ENCODE data around the gene SPRYD3.

SPRYD3 gene

GRCh38 chr12:53057816-53058500 is 21.2 kb downstream of the SPRYD3 start:
- TF ChIP-seq, protein P1, sequence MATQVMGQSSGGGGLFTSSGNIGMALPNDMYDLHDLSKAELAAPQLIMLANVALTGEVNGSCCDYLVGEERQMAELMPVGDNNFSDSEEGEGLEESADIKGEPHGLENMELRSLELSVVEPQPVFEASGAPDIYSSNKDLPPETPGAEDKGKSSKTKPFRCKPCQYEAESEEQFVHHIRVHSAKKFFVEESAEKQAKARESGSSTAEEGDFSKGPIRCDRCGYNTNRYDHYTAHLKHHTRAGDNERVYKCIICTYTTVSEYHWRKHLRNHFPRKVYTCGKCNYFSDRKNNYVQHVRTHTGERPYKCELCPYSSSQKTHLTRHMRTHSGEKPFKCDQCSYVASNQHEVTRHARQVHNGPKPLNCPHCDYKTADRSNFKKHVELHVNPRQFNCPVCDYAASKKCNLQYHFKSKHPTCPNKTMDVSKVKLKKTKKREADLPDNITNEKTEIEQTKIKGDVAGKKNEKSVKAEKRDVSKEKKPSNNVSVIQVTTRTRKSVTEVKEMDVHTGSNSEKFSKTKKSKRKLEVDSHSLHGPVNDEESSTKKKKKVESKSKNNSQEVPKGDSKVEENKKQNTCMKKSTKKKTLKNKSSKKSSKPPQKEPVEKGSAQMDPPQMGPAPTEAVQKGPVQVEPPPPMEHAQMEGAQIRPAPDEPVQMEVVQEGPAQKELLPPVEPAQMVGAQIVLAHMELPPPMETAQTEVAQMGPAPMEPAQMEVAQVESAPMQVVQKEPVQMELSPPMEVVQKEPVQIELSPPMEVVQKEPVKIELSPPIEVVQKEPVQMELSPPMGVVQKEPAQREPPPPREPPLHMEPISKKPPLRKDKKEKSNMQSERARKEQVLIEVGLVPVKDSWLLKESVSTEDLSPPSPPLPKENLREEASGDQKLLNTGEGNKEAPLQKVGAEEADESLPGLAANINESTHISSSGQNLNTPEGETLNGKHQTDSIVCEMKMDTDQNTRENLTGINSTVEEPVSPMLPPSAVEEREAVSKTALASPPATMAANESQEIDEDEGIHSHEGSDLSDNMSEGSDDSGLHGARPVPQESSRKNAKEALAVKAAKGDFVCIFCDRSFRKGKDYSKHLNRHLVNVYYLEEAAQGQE (IDR thresholded peaks at IDR 0.05; ENCODE audit: insufficient read depth in 1 of 2, low read depth in 2 of 2, low read length in 2 of 2) = no peak
- TF ChIP-seq FOXP2 (optimal IDR thresholded peaks at IDR 0.05; ENCODE audit: borderline replicate concordance, extremely low read depth, extremely low read length, insufficient read depth) (no peak), SIN3A (IDR thresholded peaks at IDR 0.05; ENCODE audit: borderline replicate concordance, insufficient read depth, low read length) (no peak), POLR2AphosphoS5 (IDR thresholded peaks at IDR 0.05; ENCODE audit: low read depth, low read length) (no peak), TAF1 (IDR thresholded peaks at IDR 0.05; ENCODE audit: borderline replicate concordance, insufficient read depth, low read length) (no peak)

DNA sequence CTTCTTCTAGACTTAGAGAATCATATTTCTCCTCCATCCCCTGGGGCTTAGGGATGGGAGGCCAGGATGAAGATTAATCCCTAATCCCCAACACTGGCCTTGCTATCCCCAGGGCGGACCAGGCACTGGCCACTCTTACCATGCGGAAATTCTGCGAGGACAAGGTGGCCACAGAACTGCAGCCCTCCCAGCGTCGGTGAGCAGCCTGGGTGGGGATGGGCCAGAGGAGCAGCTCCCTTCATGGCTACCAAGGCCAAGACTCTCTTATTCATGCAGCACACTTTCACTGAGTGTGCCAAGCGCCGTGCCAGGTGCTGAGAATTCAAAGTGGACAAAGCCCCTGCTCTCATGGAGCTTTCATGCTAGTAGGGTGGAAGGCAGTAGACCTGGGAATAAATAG is 22.3 kb downstream of the SPRYD3 start:
- TF ChIP-seq, protein P1 (IDR thresholded peaks at IDR 0.05; ENCODE audit: insufficient read depth in 1 of 2, low read depth in 2 of 2, low read length in 2 of 2) = no peak
- TF ChIP-seq TAF1 (IDR thresholded peaks at IDR 0.05; ENCODE audit: borderline replicate concordance, insufficient read depth, low read length) (no peak), FOXP2 (optimal IDR thresholded peaks at IDR 0.05; ENCODE audit: borderline replicate concordance, extremely low read depth, extremely low read length, insufficient read depth) (no peak), POLR2AphosphoS5 (IDR thresholded peaks at IDR 0.05; ENCODE audit: low read depth, low read length) (no peak), SIN3A (IDR thresholded peaks at IDR 0.05; ENCODE audit: borderline replicate concordance, insufficient read depth, low read length) (no peak)

DNA sequence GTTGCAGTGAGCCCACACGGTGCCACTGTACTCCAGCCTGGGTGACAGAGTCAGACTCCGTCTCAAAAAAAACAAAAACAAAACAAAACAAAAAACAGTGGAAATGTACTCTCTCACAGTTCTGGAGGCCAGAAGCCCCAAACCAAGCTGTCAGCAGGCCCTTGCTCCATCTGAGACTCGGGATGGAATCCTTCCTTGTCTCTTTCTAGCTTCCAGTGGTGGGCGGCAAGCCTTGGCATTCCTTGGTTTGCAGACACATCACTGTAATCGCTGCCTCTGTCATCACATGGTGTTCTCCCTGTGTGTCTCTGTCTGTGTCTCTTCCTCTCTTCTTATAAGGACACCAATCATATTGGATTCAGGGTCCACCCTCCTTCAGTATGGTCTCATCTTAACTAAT is 22.9 kb downstream of the SPRYD3 start:
- TF ChIP-seq, protein P1 (IDR thresholded peaks at IDR 0.05; ENCODE audit: insufficient read depth in 1 of 2, low read depth in 2 of 2, low read length in 2 of 2) = no peak
- no peak for TF ChIP-seq FOXP2 (optimal IDR thresholded peaks at IDR 0.05; ENCODE audit: borderline replicate concordance, extremely low read depth, extremely low read length, insufficient read depth)
- no peak for TF ChIP-seq POLR2AphosphoS5 (IDR thresholded peaks at IDR 0.05; ENCODE audit: low read depth, low read length)
- TF ChIP-seq SIN3A (IDR thresholded peaks at IDR 0.05; ENCODE audit: borderline replicate concordance, insufficient read depth, low read length) = no peak
- TF ChIP-seq TAF1 (IDR thresholded peaks at IDR 0.05; ENCODE audit: borderline replicate concordance, insufficient read depth, low read length) = no peak

GRCh38 chr12:53055471-53056266 is 23.5 kb downstream of the SPRYD3 start:
- TF ChIP-seq, protein P1 (IDR thresholded peaks at IDR 0.05; ENCODE audit: insufficient read depth in 1 of 2, low read depth in 2 of 2, low read length in 2 of 2) = no peak
- TF ChIP-seq TAF1 (IDR thresholded peaks at IDR 0.05; ENCODE audit: borderline replicate concordance, insufficient read depth, low read length) (no peak), FOXP2 (optimal IDR thresholded peaks at IDR 0.05; ENCODE audit: borderline replicate concordance, extremely low read depth, extremely low read length, insufficient read depth) (no peak), POLR2AphosphoS5 (IDR thresholded peaks at IDR 0.05; ENCODE audit: low read depth, low read length) (no peak), SIN3A (IDR thresholded peaks at IDR 0.05; ENCODE audit: borderline replicate concordance, insufficient read depth, low read length) (no peak)
